Limb (tissue), 2 donors: ENCODE measurements around the gene ARMS2.

Experiments used
- DNase-seq, 2 donors: peaks; one replicate each; pipeline ENCODE4 v3.0.0-alpha.2; 2016; ENCODE audit errors: extremely low spot score in 2 of 2

The ARMS2 gene

DNA sequence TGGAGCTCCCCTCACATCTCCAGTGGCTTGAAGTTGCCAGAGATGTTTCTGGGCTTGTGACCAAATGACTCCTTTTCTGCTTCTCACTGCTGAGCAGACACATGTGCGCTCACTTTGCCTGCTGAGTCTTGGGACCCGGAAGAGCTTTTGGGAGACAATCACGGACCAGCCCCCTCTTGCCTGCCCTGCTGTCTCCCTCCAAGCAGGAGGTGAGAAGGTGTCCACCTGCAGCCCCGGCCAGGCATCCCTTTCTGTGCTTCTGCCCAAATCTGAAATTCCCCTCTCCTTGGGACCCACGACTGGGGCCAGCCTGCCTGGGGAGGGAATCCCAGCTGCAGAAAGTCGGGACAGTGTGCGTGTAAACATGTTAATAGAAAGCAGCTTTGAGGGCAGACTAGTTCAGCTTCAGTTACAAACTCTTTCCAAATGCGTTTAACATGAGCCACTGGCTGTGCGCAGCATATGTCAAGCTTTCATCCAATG lies 38.6 kb downstream of the ARMS2 start:
- DNase-seq, result peak in 1 of 2 donors; percentile 60

GRCh38 chr10:122493761-122494160 lies 39.3 kb downstream of the ARMS2 start:
- no peak for DNase-seq

GRCh38 chr10:122494173-122494820 lies 39.8 kb downstream of the ARMS2 start:
- DNase-seq, result no peak

- no peak for DNase-seq
These were observed 40.4 kb downstream of the ARMS2 start for GRCh38 chr10:122494833-122495232.

DNA sequence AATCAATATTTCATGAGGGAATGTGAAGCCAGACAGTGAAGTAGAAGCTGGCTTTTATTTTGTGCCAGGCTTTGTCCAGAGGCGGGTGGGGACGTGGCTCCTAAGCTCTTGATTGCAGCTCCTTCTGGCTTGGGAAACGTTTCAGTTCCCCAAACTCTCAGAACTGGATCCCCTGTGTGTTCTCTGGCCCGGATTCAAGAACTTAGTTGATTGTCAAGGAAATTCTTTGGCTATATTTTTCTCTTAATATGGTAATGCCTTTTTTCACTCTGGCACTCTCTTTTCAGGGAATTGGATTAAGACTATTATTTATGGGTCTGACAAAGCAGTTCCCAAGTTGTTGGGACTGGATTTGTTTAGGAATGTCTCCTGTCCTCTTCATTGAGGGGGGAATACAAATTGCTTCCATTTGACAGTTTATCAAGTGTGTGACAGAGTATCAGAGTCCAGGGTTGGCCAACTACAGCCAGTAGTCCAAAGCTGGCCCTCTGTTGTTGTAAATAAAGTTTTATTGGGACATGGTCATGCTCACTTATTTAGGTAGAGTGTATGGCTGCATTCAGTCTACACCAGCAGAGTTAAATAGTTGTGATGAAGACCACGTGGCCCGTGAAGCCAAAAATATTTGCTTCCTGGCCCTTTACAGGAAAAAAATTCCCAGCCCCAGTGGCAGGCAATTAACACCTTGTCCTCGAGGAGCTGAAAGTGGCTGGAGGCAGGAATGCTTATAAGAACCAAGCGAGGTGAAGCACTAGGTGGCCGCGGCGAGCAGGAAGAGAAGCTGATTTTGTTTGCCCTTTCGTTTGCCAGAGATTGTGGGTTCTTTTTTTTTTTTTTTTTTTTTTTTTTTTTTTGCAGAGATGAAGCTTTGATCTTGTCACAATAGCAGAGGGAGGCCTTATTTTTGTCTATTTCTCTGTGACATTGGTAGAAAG lies 41.2 kb downstream of the ARMS2 start:
- DNase-seq, result no peak

- DNase-seq, result no peak
These were observed 42.8 kb downstream of the ARMS2 start for GRCh38 chr10:122497241-122497640.

- DNase-seq, result no peak
These were observed 44.1 kb downstream of the ARMS2 start for GRCh38 chr10:122498521-122498920.

GRCh38 chr10:122499012-122499411 lies 44.6 kb downstream of the ARMS2 start:
- DNase-seq, result no peak

GRCh38 chr10:122499491-122499941 lies 45.1 kb downstream of the ARMS2 start:
- DNase-seq, result no peak

DNA sequence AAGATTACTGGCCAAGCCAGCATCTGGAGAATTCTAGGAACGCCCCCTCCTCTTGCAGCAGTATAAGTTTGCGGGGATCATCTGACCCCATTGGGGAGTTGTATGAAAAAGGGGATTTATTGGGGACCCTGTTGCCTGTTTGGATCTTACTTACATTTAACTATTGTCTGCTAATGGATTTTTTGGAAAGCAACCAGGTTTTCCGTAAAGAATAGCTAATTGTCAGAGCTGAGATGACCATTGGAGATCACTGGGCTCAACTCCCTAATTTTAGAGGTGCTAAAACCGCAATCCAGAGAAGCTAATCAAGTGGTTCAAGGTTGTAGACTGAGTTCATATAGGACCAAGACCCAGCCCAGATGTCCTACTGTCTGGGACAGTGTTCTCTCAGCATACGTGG lies 45.7 kb downstream of the ARMS2 start:
- DNase-seq, result no peak

GRCh38 chr10:122500726-122501125 lies 46.3 kb downstream of the ARMS2 start:
- DNase-seq, result no peak

DNA sequence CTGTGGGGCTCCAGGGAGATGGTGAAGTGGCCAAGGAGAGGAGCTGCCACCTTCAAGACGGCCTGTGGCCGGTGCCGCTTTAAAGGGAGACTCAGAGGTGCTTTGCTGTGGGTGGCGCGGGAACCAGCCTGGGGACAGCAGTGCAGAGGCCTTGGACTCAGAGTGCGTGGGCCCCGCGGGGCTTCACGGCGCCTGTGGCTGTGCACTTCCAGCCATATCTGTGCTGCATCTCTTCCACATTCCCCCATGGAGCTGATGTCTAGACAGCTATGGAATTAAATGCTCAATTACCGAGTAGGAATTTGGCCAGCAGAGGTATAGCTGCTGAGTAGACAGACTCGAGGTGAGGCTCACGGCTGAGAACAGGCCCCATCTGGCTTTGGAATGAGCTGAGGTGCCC lies 48.6 kb downstream of the ARMS2 start:
- no peak for DNase-seq

DNA sequence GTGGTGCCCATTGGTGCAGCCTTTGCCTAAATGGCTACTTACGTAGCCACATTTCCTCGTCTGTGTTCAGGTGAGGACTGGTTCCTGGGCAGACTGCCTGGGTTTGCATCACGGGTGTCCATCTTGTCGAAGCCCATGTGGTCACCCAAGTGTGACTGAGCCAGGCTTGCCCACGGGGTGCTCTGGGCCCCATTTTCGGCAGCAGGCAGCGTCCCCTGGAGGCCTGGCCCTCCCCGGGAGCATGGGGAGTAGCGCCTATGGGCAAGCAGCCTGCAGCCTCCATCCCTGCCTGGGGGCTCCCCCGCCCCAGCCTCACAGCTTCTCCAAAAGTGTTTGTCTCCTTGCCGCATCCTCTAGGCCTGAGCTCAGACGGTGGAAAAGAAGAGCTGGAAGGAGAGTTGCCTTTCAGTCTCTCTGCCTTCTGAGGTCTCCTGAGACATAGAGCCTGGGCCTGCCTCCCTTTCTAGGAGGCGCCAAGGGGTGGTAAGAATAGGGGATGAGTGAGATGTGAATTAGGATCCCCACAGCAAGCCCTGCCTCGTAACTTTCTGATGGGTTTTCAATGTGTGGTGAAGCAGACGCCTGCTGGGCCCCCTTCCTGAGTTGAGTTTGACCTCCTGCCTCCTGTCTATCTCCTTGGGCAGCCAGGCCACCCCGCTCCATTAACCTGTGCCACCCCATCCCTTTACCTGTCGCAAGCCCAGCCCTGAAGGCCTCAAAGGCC lies 49.6 kb downstream of the ARMS2 start:
- peak in 1 of 2 donors; percentile 54 for DNase-seq

- DNase-seq, result peak; percentile 64 to 89
These were observed 50.1 kb downstream of the ARMS2 start for GRCh38 chr10:122504610-122504950.

DNA sequence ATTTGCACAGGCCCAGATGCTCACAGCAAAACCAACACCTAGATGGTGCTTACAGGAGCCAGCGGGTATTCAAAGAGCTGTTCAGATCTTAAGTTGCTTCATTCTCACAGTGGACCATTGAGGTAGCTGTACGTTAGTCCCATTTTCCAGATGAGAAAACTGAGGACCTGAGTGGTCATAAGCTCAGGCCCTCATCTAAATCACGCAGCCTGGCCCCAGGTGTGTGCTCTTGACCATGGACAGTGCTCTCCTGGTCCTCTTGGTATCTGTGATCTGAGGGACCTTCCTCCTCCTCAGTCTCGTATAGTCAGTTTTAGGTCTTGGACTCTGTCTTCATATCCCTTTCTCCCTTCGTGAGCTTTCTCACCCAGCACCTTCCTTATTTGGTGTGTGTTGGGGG lies 50.6 kb downstream of the ARMS2 start:
- DNase-seq, result no peak

DNA sequence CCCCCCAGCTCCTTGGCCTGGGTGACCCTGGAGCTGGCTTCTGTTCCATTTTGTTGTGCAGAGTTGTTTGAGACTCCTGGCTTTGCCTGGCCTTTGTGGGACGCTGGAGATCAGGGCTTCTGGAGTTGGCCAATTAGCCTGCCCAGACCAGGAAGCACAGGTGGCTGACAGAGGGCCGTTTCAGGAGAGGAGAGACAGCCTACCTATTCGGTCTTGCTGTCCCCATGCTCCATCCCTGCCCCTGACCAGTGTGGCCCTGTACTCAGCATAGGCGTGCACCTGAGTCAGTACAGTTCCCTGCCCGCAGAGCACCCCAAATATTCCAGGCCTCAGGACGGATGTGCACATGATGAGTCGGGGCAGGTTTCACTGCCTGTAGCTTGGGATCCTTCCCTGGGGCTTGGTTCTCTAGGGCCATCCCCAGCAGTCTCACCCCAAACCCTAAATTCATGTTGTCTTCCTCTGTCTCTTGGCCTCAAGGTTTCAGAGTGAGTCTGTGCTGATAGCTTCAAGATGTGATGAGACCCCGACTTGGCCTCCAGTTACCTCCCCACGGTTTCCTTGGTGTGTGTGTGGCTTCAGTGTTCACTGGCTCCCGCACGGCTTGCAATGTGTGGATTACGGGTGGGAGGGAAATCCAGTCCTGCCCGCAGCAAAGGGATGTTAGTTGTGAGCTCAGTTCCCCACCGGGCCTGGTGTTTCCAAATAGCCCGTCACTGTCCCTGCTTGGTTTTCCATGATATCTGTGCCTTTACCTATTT lies 51.6 kb downstream of the ARMS2 start:
- DNase-seq, result no peak
